Central memory CD8-positive, alpha-beta T cell (primary cell): Measurements from ENCODE around the gene FLNC.

Source experiments
- ATAC-seq: fragments of 150-1000 bp; cut with Tn5 transposase; replicated peaks from 2 replicates; pipeline ENCODE4 v1.10.0; 2022; ENCODE audit warnings: mild to moderate bottlenecking, moderate FRiP score, moderate number of reproducible peaks; ENCODE audit not compliant: poor library complexity, severe bottlenecking; ENCODE audit errors: extremely low read depth
- DNase-seq, 2 donors: peaks; one replicate each; pipeline ENCODE4 v3.0.0; 2021; ENCODE audit warnings: low spot score in 2 of 2
- H3K27ac Mint-ChIP-seq: one replicate; pipeline ENCODE4 v1.8.0; 2022; ENCODE audit warnings: low read depth, mild to moderate bottlenecking, moderate library complexity, mixed read lengths
- H3K27me3 Mint-ChIP-seq: one replicate; pipeline ENCODE4 v1.8.0; 2022; ENCODE audit warnings: mixed read lengths
- H3K36me3 Mint-ChIP-seq: one replicate; pipeline ENCODE4 v1.8.0; 2022; ENCODE audit warnings: mild to moderate bottlenecking, moderate library complexity, mixed read lengths; ENCODE audit not compliant: insufficient read depth
- H3K4me1 Mint-ChIP-seq: one replicate; pipeline ENCODE4 v1.8.0; 2022; ENCODE audit warnings: mixed read lengths
- H3K4me3 Mint-ChIP-seq: one replicate; pipeline ENCODE4 v1.8.0; 2022; ENCODE audit warnings: mild to moderate bottlenecking, moderate library complexity, mixed read lengths
- H3K9me3 Mint-ChIP-seq: one replicate; pipeline ENCODE4 v1.8.0; 2022; ENCODE audit warnings: mixed read lengths

Gene FLNC

DNA sequence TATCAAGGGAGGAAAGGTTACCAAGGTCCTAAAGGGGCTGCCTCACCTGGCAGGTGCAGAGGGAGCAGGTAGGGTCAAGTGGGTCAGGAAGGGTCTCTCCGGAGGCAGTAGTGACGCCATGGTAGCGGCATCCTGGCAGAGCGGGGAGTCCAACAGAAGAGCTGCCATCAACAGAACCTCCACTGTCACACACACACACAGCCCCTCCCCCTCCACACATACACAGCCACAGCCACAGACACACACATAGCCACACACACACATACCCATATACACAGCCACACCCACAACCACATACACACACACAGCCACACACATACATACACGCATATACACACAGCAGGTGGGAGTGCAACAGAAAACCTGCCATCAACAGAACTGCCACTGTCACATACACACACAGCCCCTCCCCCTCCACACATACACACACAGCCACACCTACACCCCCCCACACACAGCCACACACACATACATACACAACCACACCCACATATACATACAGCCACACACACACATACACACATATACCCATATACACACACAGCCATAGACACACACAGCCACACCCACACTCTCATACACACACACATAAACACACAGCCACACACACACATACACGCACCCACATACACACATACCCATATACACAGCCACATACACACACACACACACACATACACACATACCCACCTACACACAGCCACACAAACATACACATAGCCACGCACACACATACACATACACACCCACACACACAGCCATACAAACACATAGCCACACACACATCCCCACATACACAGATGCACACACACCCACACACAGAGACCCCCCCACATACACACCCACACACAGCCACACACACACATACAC, 57.2 kb downstream of the FLNC start:
- no peak for ATAC-seq
- Mint-ChIP-seq H3K9me3 (no peaks in the 10 kb centered on the region), H3K4me3 (no peak overlapping the region), H3K27me3 (no peaks in the 10 kb centered on the region), H3K4me1 (no peaks in the 10 kb centered on the region), H3K36me3 (no peaks in the 10 kb centered on the region), H3K27ac (no peak overlapping the region)
- DNase-seq: no peak

DNA sequence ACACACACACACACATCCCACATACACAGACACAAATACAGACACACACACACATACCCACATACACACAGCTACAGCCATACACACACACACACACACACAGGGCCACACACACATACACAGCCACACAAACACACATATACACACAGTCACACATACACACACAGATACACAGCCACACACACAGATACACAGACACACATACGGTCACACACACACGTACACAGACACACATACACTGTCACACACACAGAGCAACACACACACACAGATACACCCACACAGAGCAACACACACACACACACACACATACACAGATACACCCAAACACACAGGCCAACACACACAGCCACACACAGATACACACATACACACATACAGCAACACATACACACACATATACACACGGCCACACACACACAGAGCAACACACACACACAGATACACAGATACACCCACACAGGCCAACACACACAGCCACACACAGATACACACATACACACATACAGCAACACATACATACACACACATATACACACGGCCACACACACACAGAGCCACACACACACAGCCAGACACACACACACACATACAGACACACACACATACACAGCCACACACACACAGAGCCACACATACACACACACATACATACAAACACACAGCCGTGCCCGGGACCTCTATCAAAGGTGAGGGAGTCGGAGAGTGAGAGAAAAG, 58.0 kb downstream of the FLNC start:
- ATAC-seq (no peak), DNase-seq (no peak)
- Mint-ChIP-seq H3K27ac (no peak overlapping the region), H3K36me3 (peaks cover 1% of the 10 kb centered on the region), H3K27me3 (no peaks in the 10 kb centered on the region), H3K9me3 (no peaks in the 10 kb centered on the region), H3K4me3 (no peak overlapping the region), H3K4me1 (no peaks in the 10 kb centered on the region)

DNA sequence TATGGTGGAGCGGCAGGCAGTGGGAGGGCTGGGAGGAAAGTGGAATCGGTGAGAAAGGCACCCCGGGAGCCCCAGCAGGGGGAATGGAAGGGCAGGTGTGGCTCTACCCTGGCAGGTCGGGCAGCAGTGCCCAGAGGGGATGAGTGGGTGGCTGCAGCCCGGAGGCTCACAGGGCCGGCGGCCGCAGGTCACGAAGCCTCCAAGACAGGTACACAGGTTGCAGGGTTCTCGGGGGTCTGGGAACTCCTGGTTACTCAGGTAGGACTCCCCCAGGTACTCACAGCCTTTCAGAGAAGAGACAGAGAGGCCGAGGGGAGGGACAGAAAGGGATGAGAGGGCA, 58.5 kb downstream of the FLNC start:
- Mint-ChIP-seq H3K36me3 (peaks cover 1% of the 10 kb centered on the region), H3K9me3 (no peaks in the 10 kb centered on the region), H3K4me3 (no peak overlapping the region), H3K4me1 (no peaks in the 10 kb centered on the region), H3K27me3 (no peaks in the 10 kb centered on the region), H3K27ac (no peak overlapping the region)
- ATAC-seq (no peak), DNase-seq (no peak)

DNA sequence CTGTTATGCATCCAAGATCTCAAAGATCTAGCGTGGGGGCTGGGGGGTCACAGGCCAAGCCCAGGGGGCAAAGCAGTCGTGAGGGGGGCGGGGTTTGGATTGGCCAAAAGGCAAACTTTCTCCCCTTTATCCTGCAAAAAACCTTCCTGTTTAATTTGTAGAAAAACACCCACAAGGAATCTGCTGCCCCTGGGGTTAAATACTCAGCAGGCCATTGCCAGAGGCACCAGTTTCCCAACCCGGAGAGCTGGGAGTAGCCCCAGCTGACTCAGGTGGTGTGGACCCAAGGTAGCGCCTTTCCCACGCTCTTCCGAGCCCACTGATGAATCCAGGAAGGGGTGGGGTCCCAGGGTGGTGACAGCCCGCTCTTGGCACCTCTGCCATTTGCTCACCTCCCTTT, 58.9 kb downstream of the FLNC start:
- ATAC-seq (no peak), DNase-seq (no peak)
- no peaks in the 10 kb centered on the region for H3K27me3 Mint-ChIP-seq
- H3K4me1 Mint-ChIP-seq: no peaks in the 10 kb centered on the region
- peaks cover 1% of the 10 kb centered on the region for H3K36me3 Mint-ChIP-seq
- no peak overlapping the region for H3K4me3 Mint-ChIP-seq
- no peaks in the 10 kb centered on the region for H3K9me3 Mint-ChIP-seq
- no peak overlapping the region for H3K27ac Mint-ChIP-seq

DNA sequence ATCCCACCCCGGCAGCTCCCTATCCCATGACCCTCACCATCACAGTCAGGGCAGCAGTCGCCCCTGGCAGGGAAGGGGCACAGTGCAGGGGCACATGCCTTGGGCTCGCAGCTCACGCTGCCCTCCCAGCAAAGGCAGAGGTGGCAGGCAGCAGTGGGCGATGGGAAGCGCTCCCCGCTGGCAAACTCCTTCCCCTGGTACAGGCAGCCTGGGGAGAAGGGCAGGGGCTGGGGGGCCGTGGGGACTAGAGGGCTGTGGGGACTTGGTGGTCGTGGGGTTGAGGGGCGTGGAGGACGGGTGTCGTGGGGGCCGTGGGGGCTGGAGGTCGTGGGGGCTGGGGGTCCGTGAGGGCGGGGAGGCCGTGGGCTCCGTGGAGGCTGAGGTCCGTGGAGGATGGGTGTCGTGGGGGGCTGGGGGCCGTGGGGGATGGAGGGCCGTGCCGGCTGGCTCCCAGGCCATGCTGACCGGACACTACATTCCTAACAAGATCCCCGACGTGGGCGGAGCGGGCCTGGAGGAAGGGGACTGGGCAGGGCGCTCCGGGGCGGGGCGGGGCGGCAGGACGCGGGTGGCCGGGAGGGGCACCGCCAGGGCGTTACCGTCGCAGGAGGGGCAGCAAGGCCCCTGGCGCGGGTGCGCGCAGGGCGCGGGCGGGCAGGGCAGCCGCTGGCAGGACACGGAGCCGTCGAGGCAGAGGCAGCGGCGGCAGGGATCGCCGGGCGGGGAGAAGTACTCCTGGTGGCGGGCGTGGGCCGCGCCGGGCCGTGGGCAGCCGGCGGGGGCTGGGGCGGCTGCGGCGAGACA, 60.3 kb downstream of the FLNC start:
- Mint-ChIP-seq H3K9me3 (no peaks in the 10 kb centered on the region), H3K36me3 (peaks cover 1% of the 10 kb centered on the region), H3K4me3 (no peak overlapping the region), H3K27ac (no peak overlapping the region), H3K4me1 (no peaks in the 10 kb centered on the region), H3K27me3 (no peaks in the 10 kb centered on the region)
- ATAC-seq: no peak
- DNase-seq: no peak

DNA sequence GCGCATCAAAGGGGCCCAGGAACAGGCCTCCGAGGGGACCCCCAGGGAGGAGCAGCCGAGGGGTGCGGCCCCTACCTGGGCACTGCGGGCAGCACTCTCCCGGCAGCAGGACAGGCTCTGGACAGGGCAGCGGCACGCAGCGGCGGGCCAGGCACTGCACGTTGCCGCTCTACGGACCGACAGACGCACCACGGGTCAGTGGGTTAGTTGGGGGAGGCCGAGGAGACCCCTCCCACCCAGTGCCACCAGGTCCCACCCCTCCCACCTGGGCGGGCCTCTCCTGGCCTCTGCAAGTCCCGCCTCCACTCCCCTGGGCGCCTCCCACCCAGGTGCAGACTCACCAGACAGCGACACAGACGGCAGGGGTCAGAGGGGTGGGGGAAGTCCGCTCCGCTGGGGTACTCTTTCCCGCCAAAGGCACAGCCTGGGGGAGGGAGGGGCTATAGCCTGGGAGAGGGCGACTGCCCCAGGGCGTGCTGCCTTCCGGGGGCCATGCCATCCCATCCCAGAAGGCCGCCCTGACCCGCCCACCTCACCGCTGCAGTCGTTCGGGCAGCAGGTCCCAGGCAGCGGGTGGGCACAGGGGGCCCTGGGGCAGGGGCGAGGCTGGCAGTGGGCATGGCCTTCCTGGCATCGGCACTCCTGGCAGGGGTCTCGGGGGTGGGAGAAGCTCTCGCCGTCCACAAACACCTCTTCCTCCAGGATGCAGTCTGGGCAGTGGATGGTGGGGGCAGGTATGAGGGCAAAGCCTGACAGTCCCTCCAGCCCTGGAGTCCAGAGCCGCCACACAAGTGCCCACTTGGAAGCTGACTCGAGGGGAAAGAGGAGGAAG, 61.1 kb downstream of the FLNC start:
- DNase-seq: no peak
- ATAC-seq: no peak
- H3K9me3 Mint-ChIP-seq: no peaks in the 10 kb centered on the region
- H3K4me3 Mint-ChIP-seq: no peak overlapping the region
- no peaks in the 10 kb centered on the region for H3K27me3 Mint-ChIP-seq
- H3K27ac Mint-ChIP-seq: no peak overlapping the region
- no peaks in the 10 kb centered on the region for H3K4me1 Mint-ChIP-seq
- H3K36me3 Mint-ChIP-seq: peaks cover 1% of the 10 kb centered on the region

DNA sequence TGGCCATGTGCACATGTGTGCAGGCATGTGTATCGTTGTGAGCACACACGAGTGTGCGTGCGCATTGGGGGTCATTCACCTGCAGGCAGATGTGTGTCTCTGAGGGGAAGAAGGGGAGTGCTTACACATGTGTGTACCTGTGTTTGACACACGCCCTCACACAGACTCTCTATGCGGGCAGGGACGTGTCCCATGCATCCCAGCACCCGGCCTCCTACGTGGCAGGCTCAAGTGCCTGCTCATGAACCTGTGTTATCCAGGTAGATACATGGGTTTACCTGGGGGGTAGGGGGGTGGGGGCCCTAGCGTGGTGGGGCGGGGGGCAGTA, 61.7 kb downstream of the FLNC start:
- Mint-ChIP-seq H3K4me3 (no peak overlapping the region), H3K27ac (no peak overlapping the region), H3K27me3 (no peaks in the 10 kb centered on the region), H3K4me1 (no peaks in the 10 kb centered on the region), H3K36me3 (peaks cover 1% of the 10 kb centered on the region), H3K9me3 (no peaks in the 10 kb centered on the region)
- DNase-seq: no peak
- ATAC-seq: no peak

DNA sequence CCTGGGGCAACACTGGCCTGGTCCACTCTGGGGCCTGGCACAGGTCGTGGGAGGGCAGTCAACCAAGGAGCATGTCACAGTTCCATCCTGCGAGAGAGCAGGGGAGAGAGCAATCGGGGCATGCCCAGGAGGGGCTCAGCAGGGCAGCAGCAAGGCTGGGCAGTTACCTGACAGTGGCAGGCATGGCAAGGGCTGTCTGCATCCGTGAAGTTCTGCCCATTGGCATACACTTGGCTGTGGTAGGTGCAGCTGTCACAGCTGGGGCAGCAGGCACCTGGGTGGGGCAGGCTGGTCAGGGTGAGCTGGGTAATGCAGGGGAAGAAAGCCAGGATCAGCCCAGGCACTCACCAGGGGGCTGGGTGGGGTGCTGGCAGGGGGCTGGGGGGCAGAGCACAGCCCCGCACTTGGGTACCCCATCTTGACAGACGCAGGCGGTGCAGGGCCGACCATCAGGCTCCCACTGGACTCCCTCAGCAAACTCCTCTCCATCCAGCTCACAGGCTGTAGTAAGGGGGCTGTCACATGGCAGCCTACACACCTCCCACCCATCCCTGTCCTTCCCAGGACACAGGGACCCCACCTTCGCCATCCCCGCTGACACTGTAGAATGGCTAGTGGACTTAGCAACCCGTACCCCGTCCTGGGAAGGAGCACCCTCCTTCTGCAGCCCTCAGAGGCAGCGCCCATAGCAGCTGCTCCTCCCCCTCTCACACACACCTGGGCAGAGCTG, 62.5 kb downstream of the FLNC start:
- H3K36me3 Mint-ChIP-seq: peaks cover 1% of the 10 kb centered on the region
- no peaks in the 10 kb centered on the region for H3K4me1 Mint-ChIP-seq
- no peaks in the 10 kb centered on the region for H3K27me3 Mint-ChIP-seq
- no peaks in the 10 kb centered on the region for H3K9me3 Mint-ChIP-seq
- ATAC-seq: no peak
- no peak overlapping the region for H3K27ac Mint-ChIP-seq
- H3K4me3 Mint-ChIP-seq: no peak overlapping the region
- DNase-seq: no peak

DNA sequence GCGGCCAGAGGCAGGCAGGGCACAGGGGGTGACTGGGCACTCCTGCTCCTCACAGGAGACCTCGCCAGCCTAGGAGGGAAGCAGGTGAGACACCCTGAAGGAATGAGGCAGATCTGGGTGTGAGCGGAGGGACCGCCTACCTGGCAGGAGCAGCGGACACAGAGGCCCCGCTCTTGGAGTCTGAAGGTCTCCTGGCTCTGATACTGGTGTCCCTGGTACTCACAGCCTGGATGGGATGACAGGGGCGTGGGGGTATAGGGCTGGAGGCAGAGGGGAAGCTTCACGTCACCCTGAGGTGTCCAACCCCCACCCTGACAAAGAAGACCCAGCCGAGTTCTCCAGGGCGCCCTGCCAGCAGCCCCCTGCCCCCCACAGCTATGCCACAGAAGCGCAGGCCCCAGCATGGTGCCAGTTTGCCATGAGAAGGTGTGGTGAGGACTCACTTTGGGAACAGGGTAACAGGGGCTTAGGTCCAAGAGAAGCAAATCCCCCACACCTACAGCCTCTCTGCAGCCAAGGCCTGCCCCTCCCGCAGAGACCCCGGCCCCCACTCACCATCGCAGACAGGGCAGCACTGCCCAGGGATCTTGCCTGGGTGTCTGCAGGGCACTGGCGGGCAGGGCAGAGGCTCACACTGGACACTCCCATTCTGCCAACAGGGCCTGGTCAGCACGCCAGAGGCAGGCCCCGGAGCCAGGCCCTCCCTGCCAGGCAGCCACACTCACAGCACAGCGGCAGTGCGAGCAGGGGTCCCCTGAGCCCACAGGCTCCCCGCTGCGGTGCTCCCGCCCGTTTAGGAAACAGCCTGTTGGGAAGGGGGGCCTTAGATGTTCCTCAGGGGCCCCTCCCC, 63.3 kb downstream of the FLNC start:
- ATAC-seq (no peak), DNase-seq (no peak)
- no peaks in the 10 kb centered on the region for H3K27me3 Mint-ChIP-seq
- H3K4me3 Mint-ChIP-seq: no peak overlapping the region
- no peaks in the 10 kb centered on the region for H3K9me3 Mint-ChIP-seq
- H3K4me1 Mint-ChIP-seq: no peaks in the 10 kb centered on the region
- H3K36me3 Mint-ChIP-seq: peaks cover 1% of the 10 kb centered on the region
- no peak overlapping the region for H3K27ac Mint-ChIP-seq

DNA sequence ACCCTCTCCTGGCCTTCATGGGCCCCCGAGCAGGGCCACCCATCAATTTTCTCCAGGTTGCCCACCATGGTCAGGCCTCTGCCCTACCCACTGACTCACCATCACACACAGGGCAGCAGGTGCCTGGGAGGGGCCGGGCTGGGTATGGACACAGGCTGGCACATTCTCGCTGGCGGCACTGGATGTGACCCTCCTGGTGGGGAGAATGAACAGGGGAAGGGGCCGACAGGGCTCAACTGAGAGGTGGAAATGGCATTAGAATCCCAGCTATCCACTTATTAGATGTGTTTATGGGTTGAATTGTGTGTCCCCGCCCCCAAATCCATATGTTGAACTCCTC, 63.9 kb downstream of the FLNC start:
- H3K4me1 Mint-ChIP-seq: no peaks in the 10 kb centered on the region

DNA sequence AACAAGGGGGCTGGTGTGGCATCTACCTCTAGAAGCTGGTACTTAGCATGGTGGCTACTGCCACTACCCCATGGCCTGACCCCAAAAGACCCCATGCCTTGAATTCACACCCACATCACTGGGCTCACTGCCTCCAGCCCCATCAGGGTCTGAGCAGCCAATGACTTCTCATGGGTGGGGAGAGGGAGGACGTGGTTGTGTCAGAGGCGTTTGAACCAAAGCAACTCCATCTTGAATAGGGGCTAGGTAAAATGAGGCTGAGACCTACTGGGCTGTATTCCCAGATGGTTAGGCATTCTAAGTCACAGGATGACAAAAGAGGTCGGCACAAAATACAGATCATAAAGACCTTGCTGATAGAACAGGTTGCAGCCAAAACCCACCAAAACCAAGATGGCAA, 65.1 kb downstream of the FLNC start:
- H3K9me3 Mint-ChIP-seq: no peaks in the 10 kb centered on the region
- DNase-seq (no peak), ATAC-seq (no peak)
- H3K4me3 Mint-ChIP-seq: no peak overlapping the region
- no peaks in the 10 kb centered on the region for H3K27me3 Mint-ChIP-seq
- no peak overlapping the region for H3K27ac Mint-ChIP-seq
- no peaks in the 10 kb centered on the region for H3K4me1 Mint-ChIP-seq
- H3K36me3 Mint-ChIP-seq: peaks cover 1% of the 10 kb centered on the region

More for the DNA sequence above, 63.9 kb downstream of the FLNC start:
- H3K27ac Mint-ChIP-seq: no peak overlapping the region
- no peak overlapping the region for H3K4me3 Mint-ChIP-seq
- DNase-seq (no peak), ATAC-seq (no peak)
- H3K27me3 Mint-ChIP-seq: no peaks in the 10 kb centered on the region
- H3K9me3 Mint-ChIP-seq: no peaks in the 10 kb centered on the region
- H3K36me3 Mint-ChIP-seq: peaks cover 1% of the 10 kb centered on the region
